T-helper 2 cell treated with Interferon-gamma antibody and Interleukin-4, amounts not matched to agents 100 ng/mL and 5 ng/mL, for 36 hours (primary cell): ENCODE data around the gene CSTA. TPM values are rescaled to one million over a fixed set of nuclear protein-coding genes. Genes with fewer than 3 reads are reported as not detected.

ENCODE experiments used
- intact Hi-C: fragments of 100-400 bp; cut with micrococcal nuclease; formaldehyde crosslinking; loops from one replicate; pipeline ENCODE4 v1.15.1; 2023
- total RNA-seq: library from RNA; stranded (reverse); gene quantifications from 2 replicates; pipeline ENCODE4 v1.2.3, GENCODE V29; 2022

Gene CSTA
- total RNA-seq, 1 donor from 2014 or later: not detected

GRCh38 chr3:122374034-122374433, 49.0 kb downstream of the CSTA start:
- intact Hi-C loops: no loop called here

GRCh38 chr3:122377975-122378374, 52.9 kb downstream of the CSTA start:
- intact Hi-C loops: no loop called here

- intact Hi-C loops: loop anchor here (1.0 to 10.0 kb wide), 6 partner anchors 33 to 1641 kb away; partner anchors contain the start of genes GTF2E1, HSPBAP1, PARP14 and RABL3
These were observed 58.0 kb downstream of the CSTA start, which contains the start of gene MIX23 for GRCh38 chr3:122382888-122383666. MIX23 (minus strand) TSS chr3:122383231; CDS start chr3:122383224, 7 bp downstream.

GRCh38 chr3:122383771-122384697, 59.0 kb downstream of the CSTA start, which contains the start of gene FAM162A:
FAM162A (plus strand) TSS chr3:122384182; CDS start chr3:122384266, 84 bp downstream.
- intact Hi-C loops: loop anchor here (1.0 to 10.0 kb wide), 12 partner anchors 32 to 1642 kb away; partner anchors contain the start of genes DTX3L, EAF2, GOLGB1 and GTF2E1

GRCh38 chr3:122387709-122388108, 62.7 kb downstream of the CSTA start:
- intact Hi-C loops: loop anchor here (10.0 kb wide), 1 partner anchor 407 kb away; the partner anchor contains the start of genes HSPBAP1 and SLC49A4

- intact Hi-C loops: loop anchor here (10.0 kb wide), 1 partner anchor 406 kb away; the partner anchor contains the start of genes HSPBAP1 and SLC49A4
These were observed 64.1 kb downstream of the CSTA start for GRCh38 chr3:122389197-122389596.

- intact Hi-C loops: loop anchor here (10.0 kb wide), 2 partner anchors 405 to 635 kb away; partner anchors contain the start of genes HSPBAP1, SEMA5B and SLC49A4
These were observed 64.8 kb downstream of the CSTA start for GRCh38 chr3:122389892-122390291.

GRCh38 chr3:122390665-122391064, 65.6 kb downstream of the CSTA start:
- intact Hi-C loops: loop anchor here (10.0 kb wide), 1 partner anchor 634 kb away; the partner anchor contains the start of gene SEMA5B

Other genes with a start within 250 kb of the CSTA start
- gene CASR, start 141.6 kb upstream of the CSTA start, total RNA-seq: 0.02 TPM in 1 of 2 replicates, not detected in the other
- 52.3 and 52.7 TPM in 2 replicates for gene MIX23, start 58.0 kb downstream of the CSTA start, total RNA-seq
- gene FAM162A, start 58.9 kb downstream of the CSTA start, total RNA-seq: 50.0 and 52.1 TPM in 2 replicates
- gene WDR5B, start 90.8 kb downstream of the CSTA start, total RNA-seq: 5.0 TPM in 2 replicates
- 58.8 and 66.7 TPM in 2 replicates for gene KPNA1, start 189.7 kb downstream of the CSTA start, total RNA-seq
- 108 TPM in 2 replicates for gene PARP9, start 239.1 kb downstream of the CSTA start, total RNA-seq
- 116 and 117 TPM in 2 replicates for gene DTX3L, start 239.1 kb downstream of the CSTA start, total RNA-seq